Calu3 (cell line): ENCODE measurements around the gene FRAS1. TPM values are rescaled to one million over a fixed set of nuclear protein-coding genes. Genes with fewer than 3 reads are reported as not detected.
"Not testable (repeated sequence)": the region's sequence is repeated elsewhere in the genome, so short reads cannot be mapped to it uniquely, and the experiment has no call there.

Experiments
- BruUV-seq: library from RNA; stranded (reverse); fragments of 400-500 nt; replicated peaks from 2 replicates; lab custom pipeline; 2021; lab: Mats Ljungman, UMichigan
- CTCF ChIA-PET: fragments of 300-600 bp; sonication (Branson Sonifier 250); formaldehyde crosslinking; loops from one replicate; lab custom pipeline; 2022; ENCODE audit warnings: antibody characterized with exemption; lab: Charles Lee
- DNase-seq: peaks from one replicate; pipeline ENCODE4 v3.0.0; 2022
- H3K27ac Mint-ChIP-seq: one replicate; pipeline ENCODE4 v1.8.0; 2022; ENCODE audit warnings: mixed read lengths; ENCODE audit not compliant: unreplicated experiment
- H3K27me3 Mint-ChIP-seq: one replicate; pipeline ENCODE4 v1.8.0; 2022; ENCODE audit warnings: mixed read lengths; ENCODE audit not compliant: unreplicated experiment
- H3K36me3 Mint-ChIP-seq: one replicate; pipeline ENCODE4 v1.8.0; 2022; ENCODE audit warnings: mild to moderate bottlenecking, moderate library complexity, mixed read lengths; ENCODE audit not compliant: insufficient read depth, unreplicated experiment
- H3K4me1 Mint-ChIP-seq: one replicate; pipeline ENCODE4 v1.8.0; 2022; ENCODE audit warnings: mild to moderate bottlenecking, low read depth, mixed read lengths; ENCODE audit not compliant: unreplicated experiment
- H3K4me3 Mint-ChIP-seq: one replicate; pipeline ENCODE4 v1.8.0; 2022; ENCODE audit warnings: mild to moderate bottlenecking, low read depth, moderate library complexity, mixed read lengths; ENCODE audit not compliant: unreplicated experiment
- H3K9me3 Mint-ChIP-seq: one replicate; pipeline ENCODE4 v1.8.0; 2022; ENCODE audit warnings: low read depth, mixed read lengths; ENCODE audit not compliant: unreplicated experiment
- CTCF ChIP-seq: fragments of 200-600 bp; IDR thresholded peaks from one replicate; pipeline ENCODE4 v1.8.0; 2022; ENCODE audit warnings: antibody characterized with exemption; ENCODE audit not compliant: unreplicated experiment
- intact Hi-C: fragments of 100-400 bp; cut with micrococcal nuclease; formaldehyde crosslinking; loops from one replicate; pipeline ENCODE4 v1.10.0; 2022; ENCODE audit not compliant: unreplicated experiment
- total RNA-seq: library from RNA; stranded (reverse); gene quantifications from 2 replicates; pipeline ENCODE4 v1.2.3, GENCODE V29; 2022

FRAS1 gene
- total RNA-seq, 1 experiment from 2014 or later = 29.4 TPM

GRCh38 chr4:78543424-78544125 lies 486.5 kb downstream of the FRAS1 start:
- no peak for DNase-seq
- TF ChIP-seq CTCF = no peak
- H3K4me1 Mint-ChIP-seq = peaks cover 43% of the 10 kb centered on the region
- intact Hi-C loops = no loop called here
- H3K27me3 Mint-ChIP-seq = no peaks in the 10 kb centered on the region
- H3K36me3 Mint-ChIP-seq = peaks cover 8% of the 10 kb centered on the region
- peaks cover 6% of the 10 kb centered on the region for H3K9me3 Mint-ChIP-seq
- H3K27ac Mint-ChIP-seq = peak overlapping the region; percentile 77
- no TSS peak for BruUV-seq
- CTCF ChIA-PET = interaction anchor here (1.9 kb wide), 1 partner anchor 10 kb away, joined by 5 read pairs; no protein-coding TSS in a partner anchor
- H3K4me3 Mint-ChIP-seq = no peak overlapping the region

- no peak for DNase-seq
- Mint-ChIP-seq H3K9me3 (peaks cover 6% of the 10 kb centered on the region), H3K36me3 (peaks cover 8% of the 10 kb centered on the region), H3K27ac (peak overlapping the region; percentile 27), H3K4me1 (peaks cover 44% of the 10 kb centered on the region), H3K27me3 (no peaks in the 10 kb centered on the region), H3K4me3 (no peak overlapping the region)
- BruUV-seq = no TSS peak
- no peak for TF ChIP-seq CTCF
- CTCF ChIA-PET = interaction anchor here (0.8 kb wide), 1 partner anchor 10 kb away, joined by 3 read pairs; no protein-coding TSS in a partner anchor
- intact Hi-C loops = no loop called here
Measured at GRCh38 chr4:78544678-78545077, 487.6 kb downstream of the FRAS1 start.

GRCh38 chr4:78545275-78546246 lies 488.4 kb downstream of the FRAS1 start:
- H3K4me1 Mint-ChIP-seq = peaks cover 52% of the 10 kb centered on the region
- H3K27me3 Mint-ChIP-seq = no peaks in the 10 kb centered on the region
- no peak for DNase-seq
- CTCF ChIA-PET = interaction anchor here (0.8 to 1.6 kb wide), 2 partner anchors 11 kb away, joined by 3 to 5 read pairs; no protein-coding TSS in a partner anchor
- no peak for TF ChIP-seq CTCF
- peaks cover 6% of the 10 kb centered on the region for H3K9me3 Mint-ChIP-seq
- H3K4me3 Mint-ChIP-seq = no peak overlapping the region
- peaks cover 8% of the 10 kb centered on the region for H3K36me3 Mint-ChIP-seq
- intact Hi-C loops = no loop called here
- no TSS peak for BruUV-seq
- peak overlapping the region; percentile 27 for H3K27ac Mint-ChIP-seq

GRCh38 chr4:78547899-78548298 lies 490.8 kb downstream of the FRAS1 start:
- DNase-seq, H3K27me3 Mint-ChIP-seq, CTCF ChIA-PET, BruUV-seq, intact Hi-C loops, H3K27ac Mint-ChIP-seq, H3K4me3 Mint-ChIP-seq, H3K9me3 Mint-ChIP-seq: not testable (repeated sequence)
- Mint-ChIP-seq H3K4me1 (peaks cover 52% of the 10 kb centered on the region), H3K36me3 (peaks cover 17% of the 10 kb centered on the region)

- H3K27me3 Mint-ChIP-seq, CTCF ChIA-PET, intact Hi-C loops, BruUV-seq, H3K9me3 Mint-ChIP-seq, H3K27ac Mint-ChIP-seq, H3K4me3 Mint-ChIP-seq, DNase-seq: not testable (repeated sequence)
- Mint-ChIP-seq H3K4me1 (peaks cover 42% of the 10 kb centered on the region), H3K36me3 (peaks cover 21% of the 10 kb centered on the region)
Measured at GRCh38 chr4:78548889-78549288, 491.8 kb downstream of the FRAS1 start.
